Posterior cingulate gyrus (tissue), 11 donors: Measurements from ENCODE around the gene AGTPBP1.
"Not testable (repeated sequence)": the region's sequence is repeated elsewhere in the genome, so short reads cannot be mapped to it uniquely, and the experiment has no call there.

Source experiments
- DNase-seq, 10 donors: peaks; one replicate each; pipeline versions ENCODE4 v3.0.0 to v3.0.0-alpha.2; 2020 to 2021; ENCODE audit warnings: mixed read lengths in 3 of 10
- intact Hi-C: fragments of 100-400 bp; cut with DNase I; formaldehyde crosslinking; loops from one replicate; pipeline ENCODE4 v1.15.1; 2023

AGTPBP1 gene

GRCh38 chr9:85741875-85742596 is at the start of gene AGTPBP1:
TSS of gene AGTPBP1 (minus strand) at chr9:85741954. CDS start at chr9:85712533, 29,421 bp downstream.
- intact Hi-C loops, result loop anchor here (1.0 to 10.0 kb wide), 2 partner anchors 40 to 63 kb away; no protein-coding TSS in a partner anchor
- DNase-seq, result peak; percentile 86 to 99 (median 92)

- DNase-seq, intact Hi-C loops: not testable (repeated sequence)
These were observed 44.4 kb upstream of the AGTPBP1 start for GRCh38 chr9:85786116-85786515.

GRCh38 chr9:85773844-85774243 is 32.1 kb upstream of the AGTPBP1 start:
- DNase-seq, intact Hi-C loops: not testable (repeated sequence)

GRCh38 chr9:85761802-85762201 is 20.0 kb upstream of the AGTPBP1 start:
- intact Hi-C loops, DNase-seq: not testable (repeated sequence)

GRCh38 chr9:85757716-85758115 is 16.0 kb upstream of the AGTPBP1 start:
- DNase-seq, intact Hi-C loops: not testable (repeated sequence)

GRCh38 chr9:85756216-85756615 is 14.5 kb upstream of the AGTPBP1 start:
- DNase-seq, intact Hi-C loops: not testable (repeated sequence)

GRCh38 chr9:85746309-85746708 is 4.6 kb upstream of the AGTPBP1 start:
- DNase-seq, result no peak
- intact Hi-C loops, result loop anchor here (10.0 kb wide), 1 partner anchor 58 kb away; no protein-coding TSS in a partner anchor

GRCh38 chr9:85745203-85745602 is 3.4 kb upstream of the AGTPBP1 start:
- intact Hi-C loops, result loop anchor here (10.0 kb wide), 1 partner anchor 60 kb away; no protein-coding TSS in a partner anchor

GRCh38 chr9:85744480-85744879 is 2.7 kb upstream of the AGTPBP1 start:
- DNase-seq, result no peak
- intact Hi-C loops, result loop anchor here (10.0 kb wide), 1 partner anchor 60 kb away; no protein-coding TSS in a partner anchor

More at GRCh38 chr9:85745203-85745602, 3.4 kb upstream of the AGTPBP1 start:
- DNase-seq, result no peak

GRCh38 chr9:85743275-85744128 is 1.7 kb upstream of the AGTPBP1 start:
- intact Hi-C loops, result loop anchor here (10.0 kb wide), 1 partner anchor 61 kb away; no protein-coding TSS in a partner anchor
- no peak for DNase-seq

- no peak for DNase-seq
- intact Hi-C loops, result loop anchor here (1.0 to 10.0 kb wide), 2 partner anchors 40 to 62 kb away; no protein-coding TSS in a partner anchor
These were observed 813 bp upstream of the AGTPBP1 start for GRCh38 chr9:85742597-85742936.

GRCh38 chr9:85741095-85741874 is 469 bp downstream of the AGTPBP1 start:
- DNase-seq, result peak in 6 of 10 donors; percentile 25 to 84 (median 28)

GRCh38 chr9:85740787-85741094 is 1.0 kb downstream of the AGTPBP1 start:
- intact Hi-C loops, result loop anchor here (10.0 kb wide), 1 partner anchor 64 kb away; no protein-coding TSS in a partner anchor
- no peak for DNase-seq

More at GRCh38 chr9:85741095-85741874, 469 bp downstream of the AGTPBP1 start:
- intact Hi-C loops, result loop anchor here (10.0 kb wide), 1 partner anchor 64 kb away; no protein-coding TSS in a partner anchor

- DNase-seq, result no peak
- intact Hi-C loops, result no loop called here
These were observed 3.2 kb downstream of the AGTPBP1 start for GRCh38 chr9:85738509-85738908.

- DNase-seq, result no peak
- intact Hi-C loops, result no loop called here
These were observed 4.1 kb downstream of the AGTPBP1 start for GRCh38 chr9:85737671-85738070.

GRCh38 chr9:85730916-85731630 is 10.7 kb downstream of the AGTPBP1 start:
- no peak for DNase-seq
- intact Hi-C loops, result no loop called here

- intact Hi-C loops, result no loop called here
- DNase-seq, result no peak
These were observed 11.9 kb downstream of the AGTPBP1 start for GRCh38 chr9:85729882-85730281.

- no peak for DNase-seq
- intact Hi-C loops, result no loop called here
These were observed 14.3 kb downstream of the AGTPBP1 start for GRCh38 chr9:85727500-85727899.

- intact Hi-C loops, result no loop called here
- no peak for DNase-seq
These were observed 15.0 kb downstream of the AGTPBP1 start for GRCh38 chr9:85726737-85727136.

- intact Hi-C loops, result no loop called here
- DNase-seq, result peak in 3 of 10 donors; percentile 57 to 89 (median 63)
These were observed 18.5 kb downstream of the AGTPBP1 start for GRCh38 chr9:85723215-85723614.
